HepG2 (cell line): ENCODE results near the gene OSBPL3. TPM values are rescaled to one million over a fixed set of nuclear protein-coding genes. Genes with fewer than 3 reads are reported as not detected.

ENCODE experiments used
- ATF7-NPFF ChIP-seq: sonication (generic); formaldehyde crosslinking; IDR thresholded peaks from 2 replicates; pipeline ENCODE4 v1.8.1; 2023; ENCODE audit warnings: mild to moderate bottlenecking, low read depth, missing genetic modification reagents, moderate library complexity
- BATF2 ChIP-seq: sonication (generic); formaldehyde crosslinking; IDR thresholded peaks from 2 replicates; pipeline ENCODE4 v1.8.0; 2022; ENCODE audit warnings: mild to moderate bottlenecking, missing genetic modification reagents, moderate library complexity
- E2F5 ChIP-seq: sonication (generic); formaldehyde crosslinking; conservative IDR thresholded peaks from 2 replicates; pipeline ENCODE4 v1.4.0; 2020; ENCODE audit warnings: missing genetic modification reagents
- EEA1 ChIP-seq: sonication (generic); formaldehyde crosslinking; IDR thresholded peaks from 2 replicates; pipeline ENCODE4 v1.5.1; 2020; ENCODE audit warnings: mild to moderate bottlenecking, missing genetic modification reagents, borderline replicate concordance
- FOXK1 ChIP-seq: sonication (generic); formaldehyde crosslinking; IDR thresholded peaks from 2 replicates; pipeline ENCODE4 v1.4.0; 2020; ENCODE audit warnings: low read depth, missing genetic modification reagents, borderline replicate concordance
- GABPA ChIP-seq, 2 experiments: IDR thresholded peaks; 2 replicates each; pipeline ENCODE4 v1.6.1; 2011 to 2016; ENCODE audit warnings: low read depth in 2 of 2, low read length in 1 of 2, missing biosample characterization in 1 of 2, missing genetic modification characterization in 1 of 2
- KLF13 ChIP-seq: sonication (generic); formaldehyde crosslinking; IDR thresholded peaks from 2 replicates; pipeline ENCODE4 v1.4.0; 2020; ENCODE audit warnings: mild to moderate bottlenecking, missing genetic modification reagents
- RNF219 ChIP-seq: sonication (generic); formaldehyde crosslinking; IDR thresholded peaks from 2 replicates; pipeline ENCODE4 v1.5.0; 2020; ENCODE audit warnings: mild to moderate bottlenecking, missing genetic modification reagents
- SMAD3 ChIP-seq: sonication (generic); formaldehyde crosslinking; IDR thresholded peaks from 2 replicates; pipeline ENCODE4 v1.4.0; 2020; ENCODE audit warnings: missing genetic modification reagents
- ZNF639 ChIP-seq: conservative IDR thresholded peaks from 2 replicates; pipeline ENCODE4 v1.6.1; 2018; ENCODE audit warnings: missing genetic modification reagents
- ZNF768 ChIP-seq: sonication (generic); formaldehyde crosslinking; IDR thresholded peaks from 2 replicates; pipeline ENCODE4 v1.4.0; 2020; ENCODE audit warnings: missing genetic modification reagents
- ZNF790 ChIP-seq: sonication (generic); formaldehyde crosslinking; IDR thresholded peaks from 2 replicates; pipeline ENCODE4 v1.8.0; 2022; ENCODE audit warnings: missing genetic modification reagents, mild to moderate bottlenecking, borderline replicate concordance
- ZNF878 ChIP-seq: sonication (generic); formaldehyde crosslinking; IDR thresholded peaks from 2 replicates; pipeline ENCODE4 v1.8.1; 2023; ENCODE audit warnings: mild to moderate bottlenecking, missing genetic modification reagents, moderate library complexity
- ZNF891 ChIP-seq: sonication (generic); formaldehyde crosslinking; IDR thresholded peaks from 2 replicates; pipeline ENCODE4 v1.5.0; 2020; ENCODE audit warnings: mild to moderate bottlenecking, missing genetic modification reagents
- ZSCAN20 ChIP-seq: sonication (generic); formaldehyde crosslinking; IDR thresholded peaks from 2 replicates; pipeline ENCODE4 v1.4.0; 2020; ENCODE audit warnings: missing genetic modification reagents, mild to moderate bottlenecking, borderline replicate concordance
- polyA plus RNA-seq, 8 experiments: library from polyadenylated mRNA; depleted of rRNA in 3 of 8; stranded (reverse) in 7 of 8; unstranded in 1 of 8; fragments of >200 nt; fragmentation: Illumina TruSeq in 4 of 8; extraction: Trizol in 4 of 8; gene quantifications; 2 replicates each; pipeline versions ENCODE4 v1.2.1 to v1.2.3, GENCODE V29; 2011 to 2016; ENCODE audit warnings: low read depth in 4 of 8, missing spikeins in 1 of 8, mixed read lengths in 1 of 8; ENCODE audit not compliant: insufficient read depth in 1 of 8
- total RNA-seq, 5 experiments: library from RNA; depleted of rRNA; stranded (reverse); fragments of >200 nt; fragmentation: Illumina TruSeq; extraction: Trizol; gene quantifications; 2 replicates each; pipeline ENCODE4 v1.2.3, GENCODE V29; 2016; ENCODE audit warnings: low read depth in 1 of 5
- TF ChIP-seq, protein P1 (sequence below): fragments of 450-650 bp; IDR thresholded peaks from 2 replicates; pipeline ENCODE4 v1.6.1; 2017
- TF ChIP-seq, protein P2 (sequence below): fragments of 450-650 bp; IDR thresholded peaks from 2 replicates; pipeline ENCODE4 v1.6.1; 2017; ENCODE audit warnings: mild to moderate bottlenecking
- TF ChIP-seq, protein P3 (sequence below): sonication (generic); formaldehyde crosslinking; IDR thresholded peaks from 2 replicates; pipeline ENCODE4 v1.4.0; 2020; ENCODE audit warnings: mild to moderate bottlenecking, missing genetic modification reagents
- TF ChIP-seq, protein P4 (sequence below): sonication (generic); formaldehyde crosslinking; IDR thresholded peaks from 2 replicates; pipeline ENCODE4 v1.4.0; 2020; ENCODE audit warnings: missing genetic modification reagents

The OSBPL3 gene
- total and polyA plus RNA-seq, 2 of the 13 experiments (the other 11 are each of a cell fraction or from before 2014, with no cell fraction given) = 8.8 to 28.9 TPM

- no peak for TF ChIP-seq ZSCAN20
- TF ChIP-seq RNF219 (CRISPR knock-in tag) = no peak
- TF ChIP-seq, protein P1, sequence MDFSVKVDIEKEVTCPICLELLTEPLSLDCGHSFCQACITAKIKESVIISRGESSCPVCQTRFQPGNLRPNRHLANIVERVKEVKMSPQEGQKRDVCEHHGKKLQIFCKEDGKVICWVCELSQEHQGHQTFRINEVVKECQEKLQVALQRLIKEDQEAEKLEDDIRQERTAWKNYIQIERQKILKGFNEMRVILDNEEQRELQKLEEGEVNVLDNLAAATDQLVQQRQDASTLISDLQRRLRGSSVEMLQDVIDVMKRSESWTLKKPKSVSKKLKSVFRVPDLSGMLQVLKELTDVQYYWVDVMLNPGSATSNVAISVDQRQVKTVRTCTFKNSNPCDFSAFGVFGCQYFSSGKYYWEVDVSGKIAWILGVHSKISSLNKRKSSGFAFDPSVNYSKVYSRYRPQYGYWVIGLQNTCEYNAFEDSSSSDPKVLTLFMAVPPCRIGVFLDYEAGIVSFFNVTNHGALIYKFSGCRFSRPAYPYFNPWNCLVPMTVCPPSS = no peak
- TF ChIP-seq ATF7-NPFF (CRISPR knock-in tag) = peak; percentile 2; the same call in 1 of the 2 replicates
- TF ChIP-seq ZNF891 (CRISPR knock-in tag) = peak; percentile 58; the same call in 1 of the 2 replicates
- TF ChIP-seq ZNF768 (CRISPR knock-in tag) = no peak; the same call in 1 of the 2 replicates
- no peak for TF ChIP-seq ZNF639 (CRISPR knock-in tag)
- no peak for TF ChIP-seq E2F5 (CRISPR knock-in tag)
- no peak for TF ChIP-seq ZNF878
- TF ChIP-seq, protein P2, sequence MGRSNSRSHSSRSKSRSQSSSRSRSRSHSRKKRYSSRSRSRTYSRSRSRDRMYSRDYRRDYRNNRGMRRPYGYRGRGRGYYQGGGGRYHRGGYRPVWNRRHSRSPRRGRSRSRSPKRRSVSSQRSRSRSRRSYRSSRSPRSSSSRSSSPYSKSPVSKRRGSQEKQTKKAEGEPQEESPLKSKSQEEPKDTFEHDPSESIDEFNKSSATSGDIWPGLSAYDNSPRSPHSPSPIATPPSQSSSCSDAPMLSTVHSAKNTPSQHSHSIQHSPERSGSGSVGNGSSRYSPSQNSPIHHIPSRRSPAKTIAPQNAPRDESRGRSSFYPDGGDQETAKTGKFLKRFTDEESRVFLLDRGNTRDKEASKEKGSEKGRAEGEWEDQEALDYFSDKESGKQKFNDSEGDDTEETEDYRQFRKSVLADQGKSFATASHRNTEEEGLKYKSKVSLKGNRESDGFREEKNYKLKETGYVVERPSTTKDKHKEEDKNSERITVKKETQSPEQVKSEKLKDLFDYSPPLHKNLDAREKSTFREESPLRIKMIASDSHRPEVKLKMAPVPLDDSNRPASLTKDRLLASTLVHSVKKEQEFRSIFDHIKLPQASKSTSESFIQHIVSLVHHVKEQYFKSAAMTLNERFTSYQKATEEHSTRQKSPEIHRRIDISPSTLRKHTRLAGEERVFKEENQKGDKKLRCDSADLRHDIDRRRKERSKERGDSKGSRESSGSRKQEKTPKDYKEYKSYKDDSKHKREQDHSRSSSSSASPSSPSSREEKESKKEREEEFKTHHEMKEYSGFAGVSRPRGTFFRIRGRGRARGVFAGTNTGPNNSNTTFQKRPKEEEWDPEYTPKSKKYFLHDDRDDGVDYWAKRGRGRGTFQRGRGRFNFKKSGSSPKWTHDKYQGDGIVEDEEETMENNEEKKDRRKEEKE = no peak
- TF ChIP-seq ZNF790 (CRISPR knock-in tag) = no peak
- TF ChIP-seq KLF13 (CRISPR knock-in tag) = no peak
- TF ChIP-seq GABPA (IDR thresholded peaks at IDR 0.05; ENCODE audit: low read depth, low read length) = no peak
- TF ChIP-seq GABPA (CRISPR knock-in tag; IDR thresholded peaks at IDR 0.05; ENCODE audit: low read depth) = no peak
- 0 out of 2 replicates have a peak, but pooled peaks have one; percentile 34 for TF ChIP-seq EEA1
- TF ChIP-seq, protein P3, sequence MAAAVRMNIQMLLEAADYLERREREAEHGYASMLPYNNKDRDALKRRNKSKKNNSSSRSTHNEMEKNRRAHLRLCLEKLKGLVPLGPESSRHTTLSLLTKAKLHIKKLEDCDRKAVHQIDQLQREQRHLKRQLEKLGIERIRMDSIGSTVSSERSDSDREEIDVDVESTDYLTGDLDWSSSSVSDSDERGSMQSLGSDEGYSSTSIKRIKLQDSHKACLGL (CRISPR knock-in tag) = peak; percentile 66; the same call in 1 of the 2 replicates
- TF ChIP-seq SMAD3 = no peak
- 0 out of 2 replicates have a peak, but pooled peaks have one; percentile 17 for TF ChIP-seq FOXK1 (CRISPR knock-in tag)
- TF ChIP-seq, protein P4, sequence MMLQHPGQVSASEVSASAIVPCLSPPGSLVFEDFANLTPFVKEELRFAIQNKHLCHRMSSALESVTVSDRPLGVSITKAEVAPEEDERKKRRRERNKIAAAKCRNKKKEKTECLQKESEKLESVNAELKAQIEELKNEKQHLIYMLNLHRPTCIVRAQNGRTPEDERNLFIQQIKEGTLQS (CRISPR knock-in tag) = no peak
- TF ChIP-seq BATF2 (CRISPR knock-in tag) = no peak
Measured at GRCh38 chr7:24979470-24979862, 512 bp downstream of the OSBPL3 start (continued).
